CD4-positive, alpha-beta T cell treated with Interleukin-15 for 1 hour (primary cell): ENCODE data around the gene RNASE7.

Experiments
- DNase-seq: peaks from one replicate; pipeline ENCODE4 v3.0.0-alpha.2; 2020

RNASE7 gene

DNA sequence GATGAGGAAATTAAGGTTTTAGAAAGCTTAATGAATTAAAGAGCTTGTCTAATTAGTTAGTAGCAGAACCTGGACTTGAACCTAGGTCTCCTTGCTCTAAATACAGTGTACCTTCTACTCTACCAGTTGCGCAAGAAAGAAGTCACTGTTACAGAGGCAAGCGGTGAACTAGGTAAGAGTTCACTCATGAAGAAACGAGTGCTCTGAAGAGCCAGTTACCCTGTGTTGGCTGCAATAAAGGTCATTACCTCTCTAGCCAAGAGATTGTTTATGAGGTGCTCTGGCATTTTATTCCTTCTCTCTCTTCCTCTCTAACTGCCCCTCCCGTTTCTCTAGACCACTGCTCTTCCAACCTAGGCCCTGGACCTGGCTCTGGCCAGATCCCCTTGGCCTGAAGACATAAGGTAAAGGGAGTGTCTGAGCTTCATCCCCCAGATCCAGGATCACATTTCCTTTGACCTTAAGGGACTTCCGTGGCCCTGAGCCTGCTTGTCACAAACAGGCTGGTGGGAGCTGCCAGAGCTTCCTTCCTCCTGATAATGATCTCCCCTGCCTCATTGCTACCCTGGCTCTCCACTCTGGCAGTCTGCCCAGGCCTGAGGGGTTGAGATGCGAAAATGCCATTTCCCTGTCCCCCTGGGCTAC lies 1.9 kb downstream of the RNASE7 start:
- no peak for DNase-seq

DNA sequence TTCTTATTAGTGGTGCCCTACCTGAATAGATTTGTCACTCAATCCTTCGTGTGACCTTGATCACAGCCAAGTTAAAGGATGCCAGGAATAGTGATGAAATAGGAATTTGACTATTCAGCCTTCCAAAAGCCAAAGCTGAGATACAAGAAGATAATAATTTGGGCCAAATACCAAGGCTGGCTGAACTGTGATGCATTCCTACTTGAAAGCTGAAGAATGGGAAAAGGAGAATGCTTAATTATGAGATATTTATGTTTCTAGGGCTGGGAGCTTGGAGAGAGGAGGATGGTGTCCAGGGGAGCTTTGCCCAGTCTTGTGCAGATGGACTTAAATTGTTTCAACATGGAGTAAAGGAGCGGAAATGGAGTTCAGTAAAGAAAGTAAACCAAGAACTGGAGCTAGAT lies 5.2 kb downstream of the RNASE7 start:
- no peak for DNase-seq

DNA sequence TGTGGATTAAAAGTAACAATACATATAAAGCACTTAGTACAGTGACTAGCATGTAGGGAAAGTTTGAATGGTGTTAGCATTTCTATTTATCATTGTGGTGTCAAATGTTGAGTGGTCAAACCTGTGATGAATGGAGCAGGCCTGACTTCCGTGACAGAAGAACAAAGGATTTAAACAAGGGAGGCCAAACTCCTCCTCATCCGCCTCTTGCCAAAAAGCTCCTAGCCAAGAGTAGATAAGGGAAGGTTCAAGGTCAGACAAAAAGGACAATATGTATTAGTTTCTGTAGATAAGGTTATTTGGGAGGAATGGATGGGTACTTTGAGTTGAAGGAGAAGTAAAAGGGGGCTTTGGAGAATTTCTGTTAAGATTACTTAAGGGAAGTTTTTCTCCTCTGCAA lies 6.5 kb downstream of the RNASE7 start:
- DNase-seq, result no peak

DNA sequence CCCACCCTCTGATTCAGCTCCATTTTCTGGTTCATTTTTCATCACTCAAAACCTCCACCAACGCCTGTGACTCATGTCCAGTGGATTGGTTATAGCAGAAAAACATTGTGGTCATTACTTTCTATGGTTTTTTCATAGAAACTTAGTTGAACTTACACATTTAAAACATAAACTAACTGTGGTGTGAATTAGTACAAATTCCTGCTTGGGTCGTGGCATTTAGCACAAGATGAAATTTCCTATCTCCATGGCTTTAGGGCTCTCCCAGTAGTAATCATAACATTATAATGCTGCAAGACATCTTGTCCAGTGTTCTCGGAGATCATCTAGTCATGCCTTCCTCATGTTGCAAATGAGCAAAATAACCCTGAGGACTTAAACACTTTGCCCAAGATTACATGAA lies 7.1 kb downstream of the RNASE7 start:
- DNase-seq, result no peak

DNA sequence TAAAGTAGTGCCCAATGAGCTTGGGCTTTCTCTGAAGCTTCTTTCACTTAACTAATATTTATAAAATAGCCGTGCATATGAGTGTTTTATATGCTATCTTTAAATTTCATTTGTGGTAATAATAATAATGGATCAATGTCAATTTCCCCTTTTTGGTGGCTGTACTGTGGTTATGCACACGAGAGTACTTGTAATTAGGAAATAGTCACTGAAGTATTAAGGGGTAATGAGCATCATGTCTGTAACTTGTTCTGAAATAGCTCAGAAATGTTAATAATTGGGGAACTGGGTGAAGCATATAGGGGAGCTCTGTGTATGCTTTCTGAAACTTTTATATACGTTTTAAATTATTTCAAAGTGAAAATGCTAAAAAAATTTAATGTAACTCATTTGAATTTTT lies 8.4 kb downstream of the RNASE7 start:
- DNase-seq, result no peak

DNA sequence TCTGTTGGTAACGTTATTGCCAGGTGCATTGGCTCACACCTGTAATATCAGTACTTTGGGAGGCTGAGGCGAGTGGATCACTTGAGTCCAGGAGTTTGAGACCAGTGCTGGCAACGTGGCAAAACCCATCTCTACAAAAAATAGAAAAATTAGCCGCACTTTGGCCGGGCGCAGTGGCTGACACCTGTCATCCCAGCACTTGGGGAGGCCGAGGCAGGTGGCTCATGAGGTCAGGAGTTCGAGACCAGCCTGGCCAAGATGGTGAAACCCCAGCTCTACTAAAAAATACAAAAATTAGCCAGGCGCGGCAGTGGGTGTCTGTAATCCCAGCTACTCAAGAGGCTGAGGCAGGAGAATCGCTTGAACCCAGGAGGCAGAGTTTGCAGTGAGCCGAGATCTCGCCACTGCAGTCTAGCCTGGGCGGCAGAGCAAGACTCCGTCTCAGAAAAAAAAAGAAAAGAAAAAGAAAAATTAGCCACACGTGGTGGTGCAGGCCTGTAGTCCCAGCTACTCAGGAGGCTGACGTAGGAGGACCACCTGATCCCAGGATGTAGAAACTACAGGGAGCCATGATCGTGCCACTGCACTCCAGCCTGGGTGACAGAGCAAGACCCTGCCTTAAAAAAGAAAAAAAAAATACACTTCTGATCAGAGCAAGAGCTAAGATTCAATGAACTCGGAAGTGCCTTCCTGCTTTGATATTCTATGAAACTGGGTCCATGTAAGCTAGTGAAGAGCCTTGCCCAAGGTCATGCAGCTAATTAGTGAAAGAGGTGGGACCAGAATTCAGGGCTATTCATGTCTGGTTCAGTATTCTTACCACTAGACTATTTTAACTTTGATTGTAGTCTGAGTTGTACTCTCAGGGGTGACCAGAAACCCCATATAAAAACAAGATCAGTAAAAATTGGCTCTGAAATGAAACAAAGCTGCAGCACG lies 11.3 kb downstream of the RNASE7 start:
- no peak for DNase-seq

DNA sequence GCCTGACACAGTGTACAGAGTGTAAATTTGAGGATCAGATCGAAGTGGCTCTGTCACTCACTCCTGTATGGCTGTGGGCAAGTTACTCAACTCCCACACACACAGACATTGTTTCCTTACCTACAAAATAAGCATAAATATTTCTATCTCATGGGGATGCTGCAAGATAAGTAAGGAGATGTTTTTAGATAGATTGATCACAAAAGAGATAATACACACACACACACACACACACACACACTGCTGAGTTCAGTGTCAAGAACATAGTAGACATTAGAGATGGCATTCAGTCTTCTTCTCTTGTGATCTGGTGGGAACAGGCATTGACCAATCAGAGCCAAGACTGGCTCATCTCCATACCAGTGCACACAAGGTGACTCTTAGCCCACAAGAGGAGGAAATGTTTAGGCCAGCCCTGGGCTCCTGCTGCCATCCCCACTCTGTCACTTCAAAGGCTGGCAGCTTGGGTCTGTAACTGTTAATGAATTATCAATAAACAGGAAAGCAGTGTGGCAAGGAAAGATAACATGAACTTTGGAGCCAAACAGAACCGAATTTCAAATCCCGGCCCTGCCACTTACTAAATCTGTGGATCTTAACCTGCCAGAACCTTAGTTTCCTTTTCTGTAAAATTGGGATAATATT lies 12.1 kb downstream of the RNASE7 start:
- DNase-seq, result no peak

DNA sequence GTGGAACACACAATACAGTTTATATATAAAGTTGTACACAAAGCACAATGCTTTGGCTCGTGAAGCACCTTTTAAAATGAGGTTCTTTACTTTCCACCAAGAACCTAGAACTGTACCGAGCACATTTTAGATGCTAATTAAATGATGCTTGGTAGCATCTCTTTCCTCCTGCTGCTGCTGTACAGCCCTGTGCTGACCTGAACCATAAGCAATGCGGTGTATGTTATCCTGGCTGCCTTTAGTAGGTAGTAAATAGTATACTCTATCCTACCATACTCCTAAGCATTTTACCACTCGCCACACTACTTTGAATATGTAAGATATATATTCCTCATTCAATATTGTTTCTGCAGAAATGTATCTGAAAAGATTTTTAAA lies 12.6 kb downstream of the RNASE7 start:
- no peak for DNase-seq

DNA sequence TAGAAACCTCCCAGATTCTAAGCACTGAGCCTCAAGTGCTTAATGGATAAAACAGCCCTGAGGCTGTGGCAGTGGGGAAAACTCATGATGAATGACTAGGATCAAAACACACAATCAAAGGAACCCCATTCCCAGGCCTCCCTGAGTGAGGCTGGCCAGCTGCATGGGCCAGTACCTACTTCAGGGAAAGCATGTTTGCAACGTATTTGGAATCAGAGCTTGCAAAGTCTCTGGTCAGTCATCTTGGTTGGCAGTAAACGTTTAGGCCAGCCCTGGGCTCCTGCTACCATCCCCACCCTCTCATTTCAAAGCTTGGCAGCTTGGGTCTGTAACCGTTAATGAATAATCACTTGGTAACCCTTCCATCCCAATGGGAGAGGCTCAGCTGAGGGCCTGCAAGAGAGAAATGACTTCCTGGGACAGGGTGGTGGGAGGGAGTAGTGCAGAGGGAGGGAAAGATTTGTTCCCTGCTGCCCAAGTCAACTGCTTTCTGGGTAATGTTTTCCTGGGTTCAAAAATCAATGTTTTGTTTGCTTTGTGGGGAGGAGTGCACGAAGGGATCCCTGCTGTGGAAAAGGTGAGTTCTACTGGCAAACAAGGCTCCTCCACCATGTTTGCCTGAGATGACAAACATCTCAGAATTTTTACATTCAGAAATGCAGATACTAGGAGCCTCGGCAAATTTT lies 13.4 kb downstream of the RNASE7 start:
- no peak for DNase-seq

DNA sequence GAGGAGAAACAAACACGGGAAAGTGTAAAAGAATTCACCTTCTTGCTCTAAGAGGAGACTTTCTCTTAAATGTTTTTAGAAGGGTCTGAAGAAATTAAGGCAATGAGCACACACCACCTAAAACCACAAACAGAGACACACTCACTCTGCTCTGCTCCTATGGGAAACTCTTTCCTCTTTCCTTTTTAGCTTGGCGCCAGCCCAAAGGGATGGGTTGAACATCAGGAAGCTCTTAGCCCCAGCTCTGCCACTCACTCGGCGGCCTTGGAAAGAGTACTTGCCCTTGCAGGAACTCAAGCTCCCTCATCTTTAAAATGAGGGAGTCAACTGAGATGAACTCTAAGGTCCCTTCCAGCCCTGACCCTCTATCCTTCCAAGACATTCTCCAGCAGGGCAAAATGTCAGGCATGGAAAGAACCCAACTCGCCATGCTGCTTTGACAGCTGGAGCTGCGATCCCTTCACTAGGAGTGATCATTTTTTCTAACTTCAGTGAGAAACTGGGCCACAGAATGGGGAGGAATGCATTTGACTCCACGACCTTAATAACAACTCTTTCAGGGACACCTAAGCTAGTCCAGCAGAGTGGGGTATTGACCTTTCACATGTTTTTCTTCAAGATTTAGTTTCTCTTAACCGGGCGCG lies 14.5 kb downstream of the RNASE7 start:
- no peak for DNase-seq

DNA sequence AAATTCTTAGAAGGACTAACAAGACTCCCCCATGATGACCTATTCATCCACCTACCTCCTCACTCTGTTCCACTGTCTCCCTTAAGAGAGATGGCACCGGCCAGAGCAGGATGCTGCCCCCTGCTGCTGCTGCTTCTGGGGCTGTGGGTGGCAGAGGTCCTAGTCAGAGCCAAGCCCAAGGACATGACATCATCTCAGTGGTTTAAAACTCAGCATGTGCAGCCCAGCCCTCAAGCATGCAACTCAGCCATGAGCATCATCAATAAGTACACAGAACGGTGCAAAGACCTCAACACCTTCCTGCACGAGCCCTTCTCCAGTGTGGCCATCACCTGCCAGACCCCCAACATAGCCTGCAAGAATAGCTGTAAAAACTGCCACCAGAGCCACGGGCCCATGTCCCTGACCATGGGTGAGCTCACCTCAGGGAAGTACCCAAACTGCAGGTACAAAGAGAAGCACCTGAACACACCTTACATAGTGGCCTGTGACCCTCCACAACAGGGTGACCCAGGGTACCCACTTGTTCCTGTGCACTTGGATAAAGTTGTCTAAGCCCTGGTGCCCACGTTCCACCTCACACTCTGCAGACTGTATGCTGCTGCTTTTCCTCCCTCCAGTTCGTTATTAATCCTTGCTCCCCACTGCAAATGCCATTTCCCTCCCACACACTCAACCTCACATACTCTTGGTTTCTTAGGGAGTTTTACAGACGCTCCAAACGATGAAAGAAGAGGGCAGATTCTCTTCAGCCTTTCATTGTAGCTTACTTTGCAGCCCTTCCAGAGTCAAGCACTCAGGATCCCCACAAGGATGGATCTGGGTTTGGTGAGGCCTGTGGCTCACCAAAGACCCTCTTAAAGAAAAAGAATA lies 15.9 kb downstream of the RNASE7 start, which contains the start of gene RNASE8:
Gene RNASE8, plus strand, starts transcription at position 20 of the 873 bp plus-strand sequence. Its CDS starts 71 bp downstream, at position 91.
- no peak for DNase-seq

DNA sequence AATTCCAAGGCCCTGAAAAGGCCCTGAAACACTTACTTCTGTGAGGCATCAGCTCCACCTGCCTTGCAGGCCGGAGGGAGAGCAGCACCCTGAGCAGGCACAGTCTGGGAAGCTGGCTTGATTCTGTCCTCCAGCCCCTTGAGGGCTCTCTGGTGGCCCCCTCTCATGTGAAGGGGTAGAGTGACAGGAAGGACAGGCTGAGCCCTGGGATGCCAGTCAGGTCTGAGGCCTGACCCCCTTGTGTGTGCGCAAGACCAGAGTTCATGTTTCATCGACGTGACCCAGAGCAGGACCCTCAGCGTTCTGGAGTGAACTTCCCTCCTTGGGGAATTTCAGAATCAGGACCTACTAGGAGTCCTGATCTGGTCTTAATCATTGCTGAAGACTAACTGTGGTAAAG lies 16.7 kb downstream of the RNASE7 start:
- no peak for DNase-seq

DNA sequence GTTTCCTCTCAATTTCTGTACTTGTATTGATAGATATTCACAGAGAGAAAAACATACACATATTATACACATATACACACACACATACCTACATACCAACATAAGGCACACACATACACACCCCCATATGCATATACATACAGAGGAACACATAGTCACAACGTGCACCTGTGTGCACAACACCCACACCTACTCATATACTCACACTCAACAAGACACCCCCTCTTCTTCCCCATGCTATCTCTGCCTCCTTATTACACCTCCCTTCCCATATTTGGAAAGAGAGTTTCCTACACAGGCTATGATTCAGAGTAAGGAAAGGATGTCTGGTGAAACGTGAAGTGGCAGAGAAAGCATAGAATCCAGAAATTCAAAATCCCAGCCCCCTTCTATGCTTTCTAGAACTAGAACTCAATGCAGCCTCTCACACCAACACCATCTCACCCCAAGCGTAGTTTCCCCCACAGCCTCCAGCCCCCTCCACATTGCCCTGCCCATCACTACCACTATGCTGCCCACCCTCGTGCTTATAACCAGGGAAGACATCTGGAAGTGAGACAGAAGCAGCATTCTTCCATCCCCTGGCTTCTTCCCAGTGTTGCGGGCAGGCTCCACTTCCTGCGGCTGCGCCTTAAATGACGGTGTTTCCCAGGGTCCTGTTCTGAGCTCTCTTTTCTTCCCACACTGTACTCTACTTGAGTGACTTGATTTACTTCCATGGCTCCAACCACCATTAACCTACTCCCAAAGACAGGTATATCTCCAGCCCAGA lies 17.9 kb downstream of the RNASE7 start:
- DNase-seq, result no peak

DNA sequence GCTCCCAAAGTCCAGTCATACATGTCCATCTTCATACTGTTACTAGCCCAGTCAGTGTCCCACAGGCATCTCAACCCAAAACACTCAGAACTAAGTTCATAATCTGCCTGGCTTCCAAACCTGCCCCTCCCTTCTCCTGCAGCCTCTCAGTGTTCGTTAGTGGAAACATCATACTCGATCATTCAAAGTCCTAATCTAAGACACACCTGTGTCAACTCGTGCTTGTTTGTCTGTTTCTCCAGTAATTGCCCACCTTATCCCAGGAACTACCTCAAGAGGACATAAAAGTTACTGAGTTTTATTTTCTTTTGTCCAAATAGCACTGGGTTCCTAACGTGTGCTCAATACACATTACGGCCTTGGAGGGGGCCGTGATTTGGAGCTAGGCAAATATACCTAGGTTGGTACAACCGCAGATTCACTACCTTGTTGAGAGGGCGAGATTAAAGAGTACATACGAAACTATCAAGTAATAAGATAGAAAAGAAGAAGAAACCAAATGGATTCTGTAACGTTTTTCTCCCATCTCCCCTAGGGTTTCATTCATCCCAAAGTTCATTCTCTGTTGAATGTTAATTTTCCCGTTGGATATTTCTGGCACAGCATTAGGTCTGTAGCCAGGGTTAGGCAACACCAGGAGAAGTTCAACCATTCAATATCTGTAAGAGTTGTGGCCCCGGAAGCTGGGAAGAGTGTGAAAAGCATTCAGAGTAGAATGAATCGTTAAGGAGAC lies 18.6 kb downstream of the RNASE7 start:
- DNase-seq, result no peak

DNA sequence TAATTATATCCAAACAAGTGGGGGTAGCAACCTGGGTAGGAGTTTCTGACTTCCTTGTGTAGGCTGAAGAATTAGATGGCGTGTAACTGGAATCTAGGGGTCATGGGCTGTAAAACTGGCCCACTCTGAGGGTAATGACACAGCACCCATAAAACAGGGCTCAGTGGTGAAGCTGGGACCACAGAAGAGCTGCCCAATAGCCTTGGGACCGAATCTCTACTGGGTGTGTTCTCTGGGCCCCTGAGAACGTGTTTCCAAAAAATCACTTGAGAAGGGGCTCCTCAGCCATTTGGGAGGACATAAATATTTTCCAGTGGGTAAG lies 19.1 kb downstream of the RNASE7 start:
- DNase-seq, result no peak

DNA sequence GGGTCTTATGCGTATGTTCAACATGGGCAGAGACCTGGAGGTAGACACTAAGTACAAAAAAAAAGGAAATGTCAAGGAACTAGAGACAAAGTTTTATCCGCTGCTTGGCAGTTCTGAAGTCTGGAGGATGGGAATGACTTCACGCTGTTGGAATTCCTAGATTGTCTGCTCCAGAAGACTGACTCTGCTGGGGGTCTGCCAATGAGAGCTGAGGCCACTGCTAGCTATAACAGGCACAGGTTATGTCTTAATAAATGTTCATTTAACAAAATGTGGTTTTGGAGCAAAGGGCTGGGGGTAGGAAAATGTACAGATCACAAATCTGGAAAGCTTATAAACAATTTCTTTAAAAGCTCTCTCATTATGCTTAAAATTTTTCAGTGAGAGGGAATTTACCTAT lies 21.3 kb downstream of the RNASE7 start:
- DNase-seq, result no peak

DNA sequence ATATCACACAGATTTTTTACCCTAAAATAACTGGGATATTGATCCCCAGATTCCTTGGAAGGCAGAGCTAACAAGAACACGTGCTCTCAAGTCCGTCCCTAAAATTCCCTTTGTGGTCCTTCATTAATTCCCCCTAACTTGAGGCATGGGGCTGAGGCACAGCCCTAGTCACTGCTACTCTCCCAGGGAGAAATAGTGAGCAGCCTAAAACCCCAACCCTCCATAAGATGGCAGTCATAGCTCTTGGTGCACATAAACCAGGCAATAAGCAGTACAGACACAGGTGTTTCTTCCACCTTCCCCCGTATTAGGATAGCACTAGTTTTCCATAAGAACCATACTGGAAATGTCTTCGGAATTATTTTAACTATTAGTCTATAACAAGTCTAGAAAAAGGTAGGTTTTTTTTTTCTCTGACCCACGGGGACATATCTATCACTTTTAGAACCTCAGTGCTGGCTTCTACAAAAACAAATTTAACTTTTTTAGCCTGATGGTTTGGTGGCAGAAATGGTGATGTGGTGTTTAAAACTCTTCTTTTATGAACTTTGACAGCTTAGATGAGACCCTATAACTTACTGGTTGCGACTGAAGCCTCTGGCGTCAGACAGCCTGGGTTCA lies 24.8 kb downstream of the RNASE7 start:
- no peak for DNase-seq

DNA sequence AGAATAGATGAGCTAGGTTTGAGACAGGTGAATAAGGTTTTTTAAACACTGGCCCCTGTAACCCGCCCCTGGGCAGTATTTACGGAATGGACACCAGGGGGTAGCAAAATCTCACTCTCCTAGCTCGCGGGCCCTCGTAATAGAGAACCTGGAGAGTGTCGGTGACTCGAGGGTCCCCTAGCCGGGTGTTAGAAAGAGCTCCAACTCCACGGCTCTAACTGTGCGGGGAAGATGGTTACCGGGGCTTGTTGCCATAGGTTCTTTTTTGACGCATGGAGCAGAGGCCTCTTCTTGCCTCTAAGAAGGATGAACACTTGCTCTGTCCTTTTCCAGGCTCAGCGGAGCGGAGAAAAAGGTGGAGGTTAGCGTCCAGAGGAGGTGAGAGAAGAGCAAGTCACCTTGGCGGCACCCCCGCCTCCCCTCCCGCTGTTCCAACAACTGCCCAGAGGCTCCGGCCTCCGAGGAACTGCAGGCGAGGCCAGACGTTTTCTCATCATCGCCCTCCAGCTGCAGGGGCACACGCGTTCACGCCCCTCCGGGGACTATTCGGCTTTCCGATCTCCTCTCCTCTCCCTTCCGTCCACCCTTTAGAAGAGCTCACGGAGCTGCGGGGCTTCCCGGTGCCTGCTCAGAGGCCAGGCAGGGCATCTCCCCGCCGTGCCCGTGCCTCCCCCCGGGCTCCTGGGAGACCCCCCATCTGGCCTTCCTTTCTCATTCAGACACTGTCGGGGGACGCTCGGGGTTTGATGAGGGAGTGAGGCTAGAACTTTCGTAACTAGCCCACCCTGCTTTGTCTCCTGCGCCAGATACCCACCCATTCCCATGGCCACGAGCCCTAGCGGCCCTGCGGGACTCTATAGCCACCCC lies 26.6 kb downstream of the RNASE7 start:
- DNase-seq, result peak; percentile 67
